ENCODE data around the gene ARAP2. TPM values are rescaled to one million over a fixed set of nuclear protein-coding genes. Genes with fewer than 3 reads are reported as not detected.

ARAP2 gene
- total and polyA plus RNA-seq, 2 donors (not counting 3 experiments of a cell fraction or from before 2014, with no cell fraction given) = not detected

GRCh38 chr4:36208893-36209473, 35.3 kb downstream of the ARAP2 start:
- no peaks in the 10 kb centered on the region for H3K79me2 ChIP-seq (ENCODE audit: control insufficient read depth, insufficient read depth, low read length)
- no peaks in the 10 kb centered on the region for H3K4me1 ChIP-seq (ENCODE audit: control insufficient read depth, extremely low read depth, insufficient read depth, low read length)
- dilution Hi-C loops (cut with MboI; ENCODE audit: extremely low pct_ligation_motif_present, low sequenced_read_pairs) (no loop called here), intact Hi-C loops (cut with micrococcal nuclease) (no loop called here)
- H2AFZ ChIP-seq (ENCODE audit: low read depth, low read length) = no peak overlapping the region
- FAIRE-seq (no peak), DNase-seq (ENCODE audit: low read depth, low spot score) (no peak)
- no peak overlapping the region for H3K4me3 ChIP-seq (replicated peaks in 1 of 3; ENCODE audit: insufficient read depth in 1 of 3, low read depth in 1 of 3, low read length in 3 of 3)
- TF ChIP-seq MAX (IDR thresholded peaks at IDR 0.05; ENCODE audit: insufficient read depth, insufficient read length) (no peak), POLR2AphosphoS5 (IDR thresholded peaks at IDR 0.05; ENCODE audit: insufficient read depth, low read depth, low read length) (no peak), GATA2 (IDR thresholded peaks at IDR 0.05; ENCODE audit: insufficient read depth, insufficient read length, low read depth, low read length) (no peak), JUN (IDR thresholded peaks at IDR 0.05; ENCODE audit: borderline replicate concordance, insufficient read depth, insufficient read length, low read depth) (no peak), MYC (IDR thresholded peaks at IDR 0.05; ENCODE audit: low read depth, low read length) (no peak), FOS (IDR thresholded peaks at IDR 0.05; ENCODE audit: borderline replicate concordance, insufficient read depth, low read length) (no peak), EZH2 (IDR thresholded peaks at IDR 0.05; ENCODE audit: borderline replicate concordance, low read depth, low read length, severe bottlenecking) (no peak), CTCF (IDR thresholded peaks at IDR 0.05; ENCODE audit: extremely low read depth in 1 of 2, insufficient read depth in 1 of 2, low read depth in 1 of 2, low read length in 2 of 2) (no peak), POLR2A (IDR thresholded peaks at IDR 0.05; ENCODE audit: low read depth, low read length) (no peak)
- CTCF ChIA-PET = no interaction called here
- H3K9me1 ChIP-seq (replicated peaks; ENCODE audit: control insufficient read depth, extremely low read depth, insufficient read depth, low read length) = no peaks in the 10 kb centered on the region
- H3K9me3 ChIP-seq (replicated peaks; ENCODE audit: control insufficient read depth, insufficient read depth, low read length) = no peaks in the 10 kb centered on the region
- no peaks in the 10 kb centered on the region for H3K36me3 ChIP-seq (ENCODE audit: control insufficient read depth in 2 of 2, extremely low read depth in 1 of 2, insufficient read depth in 2 of 2, low read length in 2 of 2)
- H4K20me1 ChIP-seq (replicated peaks; ENCODE audit: control insufficient read depth, extremely low read depth, insufficient read depth, low read length) = no peaks in the 10 kb centered on the region
- no peak overlapping the region for H3K4me2 ChIP-seq (ENCODE audit: insufficient read depth, low read length)
- POLR2A ChIA-PET = no interaction called here
- H3K9ac ChIP-seq (replicated peaks; ENCODE audit: extremely low read depth, insufficient read depth, low read length) = no peak overlapping the region
- no peaks in the 10 kb centered on the region for H3K27me3 ChIP-seq (ENCODE audit: control insufficient read depth in 2 of 2, insufficient read depth in 2 of 2, low read length in 2 of 2)
- no TSS peak for BruUV-seq (replicated peaks)
- no peak overlapping the region for H3K27ac ChIP-seq (ENCODE audit: insufficient read depth, low read depth, low read length)

Data from endothelial cell of umbilical vein (primary cell).